ENCODE measurements around the gene RASSF8.

The RASSF8 gene

GRCh38 chr12:26125400-26126339, 167.2 kb downstream of the RASSF8 start:
- peak in 1 of 2 donors; percentile 11 for DNase-seq (ENCODE audit: low read depth in 2 of 2)

- no peak for DNase-seq (ENCODE audit: low read depth in 2 of 2)
These were observed 168.1 kb downstream of the RASSF8 start for GRCh38 chr12:26126340-26127284.

- no peak for DNase-seq (ENCODE audit: low read depth in 2 of 2)
These were observed 168.9 kb downstream of the RASSF8 start for GRCh38 chr12:26127404-26127803.

GRCh38 chr12:26128168-26128567, 169.7 kb downstream of the RASSF8 start:
- no peak for DNase-seq (ENCODE audit: low read depth in 2 of 2)

Measured in stimulated activated CD8-positive, alpha-beta memory T cell treated with anti-CD3 and anti-CD28 coated beads, Interleukin-7, amount 100 ng/mL, for 4 hours (primary cell).